KG1 (cell line): Measurements from ENCODE around the gene RGCC.
A peak's percentile ranks its signal among the peaks of the same experiment; 100 is the strongest.

ENCODE experiments used
- DNase-seq: peaks from one replicate; lab custom pipeline; 2025; lab: John Stamatoyannopoulos, UW

Gene RGCC

DNA sequence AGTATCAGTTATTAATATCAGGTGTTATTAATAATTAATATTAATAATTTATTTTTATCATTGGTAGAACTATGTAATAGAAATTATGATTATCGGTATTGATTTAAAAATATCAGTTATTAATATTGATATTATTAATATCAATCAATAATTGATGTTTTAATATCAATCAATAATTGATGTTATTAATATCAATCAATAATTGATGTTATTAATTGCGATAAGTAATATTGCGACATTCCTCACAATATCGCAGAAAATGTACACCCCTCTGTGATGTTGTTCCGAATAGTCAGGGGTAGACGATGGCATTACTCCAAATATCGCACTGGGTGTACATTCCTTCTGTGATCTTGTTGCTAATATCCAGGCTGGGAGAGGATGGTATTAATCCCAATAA is 3.7 kb upstream of the RGCC start:
- no peak for DNase-seq

DNA sequence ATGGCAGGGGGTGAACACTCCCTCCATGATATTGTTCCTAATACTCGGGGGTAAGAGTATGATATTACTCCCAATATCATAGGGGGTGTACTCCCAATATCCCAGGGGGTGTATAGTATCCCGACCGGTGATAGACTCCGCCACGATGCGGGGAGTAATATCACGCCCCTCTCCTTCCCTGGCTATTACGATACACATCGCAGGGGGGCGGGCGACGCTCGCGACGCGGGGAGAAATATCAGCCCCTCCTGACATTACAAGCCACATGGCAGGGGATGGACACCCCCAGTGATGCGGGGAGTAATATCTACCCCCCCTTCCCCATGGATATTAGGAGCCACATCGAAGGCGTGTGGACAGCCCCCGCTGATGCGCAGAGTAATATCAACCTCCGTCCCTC is 3.2 kb upstream of the RGCC start:
- no peak for DNase-seq

GRCh38 chr13:41455725-41456419 is 1.5 kb upstream of the RGCC start:
- DNase-seq, result no peak

GRCh38 chr13:41457589-41458186 is 338 bp downstream of the RGCC start:
- no peak for DNase-seq

DNA sequence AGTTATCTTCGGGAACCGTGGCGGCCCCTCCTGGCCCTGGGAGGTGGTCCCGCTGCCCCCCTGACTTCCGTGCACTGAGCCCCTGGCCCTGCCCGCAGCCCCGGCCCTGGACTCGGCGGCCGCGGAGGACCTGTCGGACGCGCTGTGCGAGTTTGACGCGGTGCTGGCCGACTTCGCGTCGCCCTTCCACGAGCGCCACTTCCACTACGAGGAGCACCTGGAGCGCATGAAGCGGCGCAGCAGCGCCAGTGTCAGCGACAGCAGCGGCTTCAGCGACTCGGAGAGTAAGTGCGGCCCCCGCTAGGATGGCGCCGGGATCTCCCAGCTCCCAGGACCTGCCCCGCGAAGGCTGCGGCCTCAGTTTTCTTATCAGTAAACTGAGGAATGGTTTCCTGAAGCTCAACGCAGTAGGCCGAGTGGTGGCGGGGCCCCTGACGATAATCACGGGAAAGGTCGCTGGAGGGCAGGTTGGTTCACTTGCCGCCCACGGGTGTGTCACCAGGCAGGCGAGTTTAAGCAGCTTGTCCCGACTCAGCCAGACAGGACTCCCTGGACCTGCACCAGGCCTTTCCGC is 924 bp downstream of the RGCC start:
- DNase-seq, result no peak

DNA sequence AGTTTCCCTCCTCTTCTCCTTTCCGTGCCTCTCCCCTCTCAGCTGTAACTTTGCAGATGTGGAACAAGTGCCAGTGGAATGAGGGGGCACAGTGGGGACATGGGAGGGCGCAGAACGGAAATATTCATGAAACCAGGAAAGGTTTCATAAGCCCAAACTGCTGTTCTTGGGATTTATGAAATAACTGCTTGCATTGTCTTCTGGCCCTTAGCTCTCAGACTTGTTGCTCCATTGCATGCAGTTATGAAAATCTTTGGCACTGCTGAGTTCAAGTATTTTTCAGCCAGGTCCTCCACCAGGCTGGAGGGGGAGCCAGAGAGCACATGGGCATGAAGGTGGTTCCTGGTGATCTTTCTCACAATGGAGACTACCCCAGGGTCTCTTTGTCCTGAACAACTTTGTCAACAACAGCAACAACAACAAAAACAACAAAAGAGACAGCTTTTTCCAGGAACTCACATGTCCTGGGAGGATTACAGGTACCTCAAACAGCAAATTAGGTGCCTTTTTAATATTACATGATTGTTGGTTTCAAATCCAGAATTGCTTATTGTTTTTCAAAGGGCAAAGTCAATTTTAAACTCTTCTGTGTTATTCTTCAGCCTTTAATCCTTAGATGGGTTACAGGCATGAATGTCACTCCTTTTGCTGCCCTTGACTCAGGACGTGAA is 1.5 kb downstream of the RGCC start:
- peak; percentile 41 for DNase-seq

GRCh38 chr13:41459432-41460073 is 2.2 kb downstream of the RGCC start:
- no peak for DNase-seq

- DNase-seq, result no peak
Observed at GRCh38 chr13:41460074-41460465, 2.7 kb downstream of the RGCC start.

DNA sequence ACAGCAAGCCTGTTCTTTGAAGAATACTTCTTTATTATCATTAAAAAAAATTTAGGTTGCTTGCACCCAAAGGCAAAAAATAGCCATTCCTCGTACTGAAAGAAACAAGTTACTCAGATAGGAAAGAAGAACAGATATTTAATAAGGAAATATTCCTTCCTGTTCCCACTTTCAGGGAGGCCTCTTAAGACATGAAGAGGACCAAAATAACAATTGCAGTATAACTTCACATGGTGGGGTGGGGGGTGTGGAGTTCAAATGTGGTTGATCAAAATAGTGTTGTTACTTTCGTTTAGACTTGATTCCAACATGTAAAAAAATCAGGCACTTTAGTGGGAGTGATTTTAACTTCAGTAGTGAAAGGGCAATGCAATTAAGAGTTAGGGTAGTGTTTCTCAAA is 3.6 kb downstream of the RGCC start:
- no peak for DNase-seq

GRCh38 chr13:41461527-41462139 is 4.3 kb downstream of the RGCC start:
- DNase-seq, result no peak

DNA sequence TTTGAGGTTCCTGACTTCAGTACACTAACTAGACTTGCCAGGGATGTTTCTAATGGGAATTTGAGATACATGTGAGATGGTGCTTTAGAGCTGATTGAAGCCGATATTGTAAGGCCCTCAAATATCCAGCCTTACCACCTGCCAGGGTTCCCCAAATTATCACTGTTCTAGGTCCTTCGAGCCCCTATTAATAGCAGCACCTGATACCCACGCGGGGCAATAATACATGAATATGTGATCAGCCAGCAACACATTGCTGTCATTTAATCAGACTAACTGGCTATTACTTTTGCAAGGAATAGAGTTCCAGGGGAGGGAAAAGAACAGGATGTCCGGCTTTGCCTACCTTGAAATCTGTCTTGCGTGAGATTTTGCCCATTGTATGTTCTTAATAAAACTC is 5.1 kb downstream of the RGCC start:
- DNase-seq, result no peak

DNA sequence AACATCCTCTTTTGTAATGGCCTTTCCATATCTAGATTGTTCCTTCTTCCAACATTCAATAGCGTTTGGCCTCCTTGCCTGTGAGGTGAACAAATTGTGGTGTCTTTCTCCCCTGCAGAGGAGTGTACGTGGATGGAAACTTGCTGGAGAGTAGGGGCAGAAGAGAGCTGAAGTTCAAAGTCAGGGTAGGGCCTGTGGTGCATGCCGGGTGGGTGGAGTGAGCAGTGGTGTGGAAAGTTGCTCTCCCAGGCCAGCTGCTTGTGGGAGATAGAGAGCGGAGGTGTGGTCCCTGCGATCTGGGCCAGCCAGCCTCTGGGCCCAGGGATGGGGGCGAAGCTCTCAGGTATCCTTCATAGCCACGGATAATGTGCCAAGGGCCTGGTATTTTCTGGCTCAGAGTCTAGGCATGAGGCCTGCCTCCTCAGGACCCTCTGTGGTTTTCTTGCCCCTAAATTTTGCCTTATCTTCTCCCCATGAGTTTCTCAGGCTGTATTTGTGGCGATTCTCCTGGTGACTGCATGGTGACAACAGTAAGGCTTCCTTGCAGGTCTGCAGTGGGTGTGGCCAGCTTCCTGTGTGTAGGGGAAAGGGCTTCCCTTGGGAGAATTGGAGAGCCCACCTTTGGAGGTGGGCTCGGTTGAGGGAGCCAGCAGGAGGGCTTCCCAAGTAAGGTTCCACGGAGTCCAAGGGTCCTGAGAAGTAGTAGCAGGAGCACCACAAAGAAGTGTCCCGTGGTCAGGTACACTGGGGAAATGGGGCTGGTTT is 6.7 kb downstream of the RGCC start:
- DNase-seq, result no peak

DNA sequence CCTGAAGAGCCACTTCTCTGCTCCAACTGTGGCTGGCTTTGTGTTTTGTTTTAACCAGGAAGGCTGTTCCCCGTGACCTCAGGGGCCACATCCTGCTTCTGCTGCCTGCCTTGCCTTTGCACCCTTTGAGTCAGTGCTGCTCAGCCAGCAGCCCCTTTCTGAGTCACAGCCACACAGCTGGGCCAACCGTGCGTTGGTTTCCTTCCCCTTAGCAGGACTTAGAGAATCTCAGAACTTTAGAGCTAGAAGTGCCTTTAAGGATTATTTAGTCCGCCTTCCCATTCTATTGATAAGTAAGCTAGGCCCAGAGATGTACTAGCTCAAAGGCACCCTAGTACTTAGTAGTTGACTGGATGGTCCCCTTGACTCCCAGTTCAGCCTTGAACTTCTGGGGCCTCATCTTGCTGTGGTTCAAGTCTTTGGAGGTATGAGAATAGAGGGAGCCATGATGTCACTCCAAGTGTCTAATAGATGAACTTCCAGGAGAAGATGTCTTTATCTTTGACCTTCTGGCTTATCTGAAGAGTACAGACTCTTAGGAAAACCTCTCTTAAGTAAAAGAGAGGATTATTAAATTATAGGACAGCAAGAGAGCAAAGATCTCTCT is 8.0 kb downstream of the RGCC start:
- DNase-seq, result peak; percentile 55

GRCh38 chr13:41465898-41466320 is 8.6 kb downstream of the RGCC start:
- DNase-seq, result no peak

GRCh38 chr13:41467425-41467945 is 10.1 kb downstream of the RGCC start:
- no peak for DNase-seq

GRCh38 chr13:41468631-41469030 is 11.3 kb downstream of the RGCC start:
- DNase-seq, result no peak

DNA sequence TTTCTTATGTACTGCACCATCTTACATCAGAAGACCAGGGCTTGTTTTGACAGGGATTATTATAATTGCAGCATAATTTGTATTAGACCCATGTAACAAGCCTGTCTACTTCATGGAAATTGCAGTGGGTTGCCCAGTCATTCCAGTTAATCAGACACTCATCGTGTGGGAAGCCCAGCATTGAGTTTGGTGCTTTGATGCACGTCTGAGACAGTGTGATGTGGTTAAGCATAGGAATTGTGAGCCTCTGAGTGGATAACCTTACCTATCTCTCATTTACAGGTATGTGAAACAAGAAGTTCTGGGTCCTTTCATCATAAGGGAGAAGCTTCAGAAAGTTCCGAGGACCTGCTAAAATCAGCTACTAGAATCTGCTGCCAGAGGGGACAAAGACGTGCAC is 12.8 kb downstream of the RGCC start:
- DNase-seq, result no peak

DNA sequence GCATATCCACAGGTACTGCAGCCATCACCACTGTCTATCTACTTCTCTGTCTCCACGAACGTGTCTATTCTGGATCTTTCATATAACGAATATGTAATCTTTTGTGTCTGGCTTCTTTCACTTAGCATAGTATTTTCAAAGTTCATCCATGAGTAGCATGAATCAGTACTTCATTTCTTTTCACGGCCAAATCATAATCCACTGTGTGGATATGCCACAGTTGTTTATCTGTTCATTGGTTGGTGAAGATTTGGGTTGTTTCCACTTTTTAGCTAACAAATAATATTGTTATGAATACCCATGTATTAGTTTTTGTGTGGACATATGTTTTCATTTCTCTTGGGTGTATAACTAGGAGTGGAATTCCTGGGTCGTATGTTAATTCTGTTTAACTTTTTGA is 14.4 kb downstream of the RGCC start:
- no peak for DNase-seq

- no peak for DNase-seq
Observed at GRCh38 chr13:41487222-41487621, 29.9 kb downstream of the RGCC start.

- DNase-seq, result no peak
Observed at GRCh38 chr13:41488124-41488523, 30.8 kb downstream of the RGCC start.
